ENCODE measurements around the gene VWA2. TPM values are rescaled to one million over a fixed set of nuclear protein-coding genes. Genes with fewer than 3 reads are reported as not detected.

Gene VWA2
- total RNA-seq, 1 experiment from 2014 or later: not detected

DNA sequence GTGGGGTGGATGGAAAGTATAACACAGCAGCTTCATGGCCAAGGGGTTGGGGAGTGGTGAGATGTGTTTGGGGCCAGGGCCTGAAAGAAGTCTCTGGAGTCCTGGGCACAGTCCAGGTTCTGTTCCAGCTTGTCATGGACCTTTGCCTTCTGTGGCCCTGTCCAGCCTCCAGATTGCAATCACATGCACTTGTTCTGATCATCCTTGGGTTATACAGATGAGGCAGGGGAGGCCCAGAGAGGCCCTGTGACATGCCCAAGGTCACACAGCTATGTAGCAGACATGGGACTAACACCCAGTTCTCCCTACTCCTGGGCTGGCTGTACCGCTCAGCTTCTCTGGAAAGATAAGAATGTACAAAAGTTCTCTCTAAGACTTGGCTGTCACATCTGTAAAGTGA, 11.7 kb downstream of the VWA2 start:
- intact Hi-C loops (cut with micrococcal nuclease): no loop called here
- H4K20me1 ChIP-seq (ENCODE audit: insufficient read depth): no peaks in the 10 kb centered on the region
- H3K9ac ChIP-seq (ENCODE audit: low read length): no peak overlapping the region
- ChIA-PET CTCF (no interaction called here), POLR2A (no interaction called here), RAD21 (ENCODE audit: low non-redundant PET in 1 of 2, low total read pairs in 2 of 2, uncharacterized antibody in 2 of 2, unreplicated experiment in 2 of 2) (no interaction called here)
- no peaks in the 10 kb centered on the region for H3K79me2 ChIP-seq (ENCODE audit: insufficient read depth, low read length)
- no peaks in the 10 kb centered on the region for H3K36me3 ChIP-seq (ENCODE audit: control insufficient read depth in 1 of 2, insufficient read depth in 2 of 2, low read length in 2 of 2)
- no peak for DNase-seq (ENCODE audit: low read depth, low spot score)
- TF ChIP-seq POLR2AphosphoS5 (IDR thresholded peaks at IDR 0.05; ENCODE audit: low read depth, low read length) (no peak), FOSL1 (IDR thresholded peaks at IDR 0.05; ENCODE audit: low read depth) (no peak), SIN3A (IDR thresholded peaks at IDR 0.05; ENCODE audit: low read depth) (no peak), TCF7L2 (IDR thresholded peaks at IDR 0.05; ENCODE audit: borderline replicate concordance, extremely low read depth, insufficient read depth, insufficient read length) (no peak), SP1 (IDR thresholded peaks at IDR 0.05; ENCODE audit: low read depth) (no peak), EZH2 (IDR thresholded peaks at IDR 0.05) (no peak), JUND (IDR thresholded peaks at IDR 0.05) (no peak), EGR1 (IDR thresholded peaks at IDR 0.05; ENCODE audit: low read depth) (no peak), POLR2A (IDR thresholded peaks at IDR 0.05; ENCODE audit: borderline replicate concordance, extremely low read depth, insufficient read depth, insufficient read length) (no peak), CBX3 (IDR thresholded peaks at IDR 0.05; ENCODE audit: low read depth) (no peak), SRF (IDR thresholded peaks at IDR 0.05; ENCODE audit: low read depth) (no peak)
- no peaks in the 10 kb centered on the region for H3K9me2 ChIP-seq (ENCODE audit: insufficient read depth)
- no peak overlapping the region for H3K27ac ChIP-seq (ENCODE audit: low read depth, low read length)
- no peak overlapping the region for H3K4me3 ChIP-seq (replicated peaks in 1 of 2; ENCODE audit: low read depth in 1 of 2, low read length in 2 of 2)
- no peak for ATAC-seq
- peaks cover 0 to 6% of the 10 kb centered on the region in 2 experiments; a peak in 1 of 4 replicates for H3K4me1 ChIP-seq (ENCODE audit: control insufficient read depth in 1 of 2, insufficient read depth in 2 of 2, low read length in 2 of 2)
- H3K27me3 ChIP-seq (ENCODE audit: insufficient read depth, low read length): no peaks in the 10 kb centered on the region
- no peak overlapping the region for H2AFZ ChIP-seq (ENCODE audit: low read depth, low read length, poor library complexity, severe bottlenecking)
- no TSS peak for BruUV-seq (replicated peaks)
- H3K9me3 ChIP-seq (ENCODE audit: control insufficient read depth in 1 of 2, insufficient read depth in 1 of 2, low read depth in 1 of 2, low read length in 2 of 2): no peaks in the 10 kb centered on the region
- no peak overlapping the region for H3K4me2 ChIP-seq (ENCODE audit: low read length)

DNA sequence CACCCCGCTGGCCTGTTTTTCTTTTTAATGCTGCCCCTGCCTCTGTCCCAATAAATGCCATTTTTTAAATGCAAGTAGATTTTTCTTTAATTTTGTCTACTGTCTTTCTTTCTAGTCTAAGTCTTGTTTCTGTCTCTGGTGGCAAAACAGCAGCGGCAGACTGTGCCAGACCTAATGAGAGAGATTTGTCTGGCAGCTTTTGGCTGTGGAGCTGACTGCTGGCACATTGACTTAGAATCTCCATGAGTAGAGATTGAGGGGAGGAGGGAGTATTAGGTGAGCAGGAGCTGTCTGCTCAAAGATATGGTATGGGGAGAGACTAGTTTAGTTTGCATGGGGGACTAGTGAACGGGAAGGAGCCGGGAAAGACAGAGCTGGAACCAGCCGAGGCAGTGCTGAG, 13.0 kb downstream of the VWA2 start:
- POLR2A ChIA-PET: no interaction called here

More for the DNA sequence above, 13.0 kb downstream of the VWA2 start:
- no TSS peak for BruUV-seq (replicated peaks)
- Histone ChIP-seq H3K4me1 (ENCODE audit: control insufficient read depth in 1 of 2, insufficient read depth in 2 of 2, low read length in 2 of 2) (peaks cover 0 to under 1% of the 10 kb centered on the region in 2 experiments; a peak in 1 of 4 replicates), H3K9me2 (ENCODE audit: insufficient read depth) (no peaks in the 10 kb centered on the region), H2AFZ (ENCODE audit: low read depth, low read length, poor library complexity, severe bottlenecking) (no peak overlapping the region), H3K27ac (ENCODE audit: low read depth, low read length) (no peak overlapping the region), H3K27me3 (ENCODE audit: insufficient read depth, low read length) (no peaks in the 10 kb centered on the region), H3K36me3 (ENCODE audit: control insufficient read depth in 1 of 2, insufficient read depth in 2 of 2, low read length in 2 of 2) (no peaks in the 10 kb centered on the region), H3K79me2 (ENCODE audit: insufficient read depth, low read length) (no peaks in the 10 kb centered on the region), H4K20me1 (ENCODE audit: insufficient read depth) (no peaks in the 10 kb centered on the region), H3K9ac (ENCODE audit: low read length) (no peak overlapping the region), H3K4me2 (ENCODE audit: low read length) (no peak overlapping the region), H3K4me3 (replicated peaks in 1 of 2; ENCODE audit: low read depth in 1 of 2, low read length in 2 of 2) (no peak overlapping the region), H3K9me3 (ENCODE audit: control insufficient read depth in 1 of 2, insufficient read depth in 1 of 2, low read depth in 1 of 2, low read length in 2 of 2) (no peaks in the 10 kb centered on the region)
- DNase-seq (ENCODE audit: low read depth, low spot score) (no peak), ATAC-seq (0 out of 2 replicates have a peak, but pooled peaks have one; percentile 21)
- ChIA-PET RAD21 (ENCODE audit: low non-redundant PET in 1 of 2, low total read pairs in 2 of 2, uncharacterized antibody in 2 of 2, unreplicated experiment in 2 of 2) (no interaction called here), CTCF (no interaction called here)
- intact Hi-C loops (cut with micrococcal nuclease): no loop called here
- TF ChIP-seq SP1 (IDR thresholded peaks at IDR 0.05; ENCODE audit: low read depth) (no peak), CBX3 (IDR thresholded peaks at IDR 0.05; ENCODE audit: low read depth) (no peak), SRF (IDR thresholded peaks at IDR 0.05; ENCODE audit: low read depth) (no peak), YY1 (IDR thresholded peaks at IDR 0.05; ENCODE audit: extremely low read depth, insufficient replicate concordance, low read depth, low read length) (no peak), RAD21 (IDR thresholded peaks at IDR 0.05; ENCODE audit: low read depth) (no peak), EZH2 (IDR thresholded peaks at IDR 0.05) (no peak), EGR1 (IDR thresholded peaks at IDR 0.05; ENCODE audit: low read depth) (no peak)
- TF ChIP-seq, protein P1, sequence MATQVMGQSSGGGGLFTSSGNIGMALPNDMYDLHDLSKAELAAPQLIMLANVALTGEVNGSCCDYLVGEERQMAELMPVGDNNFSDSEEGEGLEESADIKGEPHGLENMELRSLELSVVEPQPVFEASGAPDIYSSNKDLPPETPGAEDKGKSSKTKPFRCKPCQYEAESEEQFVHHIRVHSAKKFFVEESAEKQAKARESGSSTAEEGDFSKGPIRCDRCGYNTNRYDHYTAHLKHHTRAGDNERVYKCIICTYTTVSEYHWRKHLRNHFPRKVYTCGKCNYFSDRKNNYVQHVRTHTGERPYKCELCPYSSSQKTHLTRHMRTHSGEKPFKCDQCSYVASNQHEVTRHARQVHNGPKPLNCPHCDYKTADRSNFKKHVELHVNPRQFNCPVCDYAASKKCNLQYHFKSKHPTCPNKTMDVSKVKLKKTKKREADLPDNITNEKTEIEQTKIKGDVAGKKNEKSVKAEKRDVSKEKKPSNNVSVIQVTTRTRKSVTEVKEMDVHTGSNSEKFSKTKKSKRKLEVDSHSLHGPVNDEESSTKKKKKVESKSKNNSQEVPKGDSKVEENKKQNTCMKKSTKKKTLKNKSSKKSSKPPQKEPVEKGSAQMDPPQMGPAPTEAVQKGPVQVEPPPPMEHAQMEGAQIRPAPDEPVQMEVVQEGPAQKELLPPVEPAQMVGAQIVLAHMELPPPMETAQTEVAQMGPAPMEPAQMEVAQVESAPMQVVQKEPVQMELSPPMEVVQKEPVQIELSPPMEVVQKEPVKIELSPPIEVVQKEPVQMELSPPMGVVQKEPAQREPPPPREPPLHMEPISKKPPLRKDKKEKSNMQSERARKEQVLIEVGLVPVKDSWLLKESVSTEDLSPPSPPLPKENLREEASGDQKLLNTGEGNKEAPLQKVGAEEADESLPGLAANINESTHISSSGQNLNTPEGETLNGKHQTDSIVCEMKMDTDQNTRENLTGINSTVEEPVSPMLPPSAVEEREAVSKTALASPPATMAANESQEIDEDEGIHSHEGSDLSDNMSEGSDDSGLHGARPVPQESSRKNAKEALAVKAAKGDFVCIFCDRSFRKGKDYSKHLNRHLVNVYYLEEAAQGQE (IDR thresholded peaks at IDR 0.05; ENCODE audit: low read depth): no peak

Measured in HCT116 (cell line).